GM12878 (cell line): ENCODE data around the gene MT1HL1.

Experiments used
- CHD2 ChIP-seq: IDR thresholded peaks from 2 replicates; pipeline ENCODE4 v1.6.1; 2011; ENCODE audit warnings: low read depth, low read length, improper control_type of control experiment, borderline replicate concordance
- CTCF ChIP-seq, 3 experiments: IDR thresholded peaks in 2 of 3; conservative IDR thresholded peaks in 1 of 3; 2 replicates each; pipeline ENCODE4 v1.5.1; 2011; ENCODE audit warnings: low read depth in 3 of 3, low read length in 3 of 3, mild to moderate bottlenecking in 3 of 3, control low read depth in 2 of 3, moderate library complexity in 2 of 3, inconsistent platforms in 1 of 3, mixed read lengths in 1 of 3; ENCODE audit not compliant: control insufficient read depth in 2 of 3, insufficient read depth in 1 of 3; ENCODE audit errors: extremely low read depth in 1 of 3
- FOXM1 ChIP-seq: IDR thresholded peaks from 2 replicates; pipeline ENCODE4 v1.6.1; 2012; ENCODE audit warnings: low read depth, mild to moderate bottlenecking, inconsistent platforms, low read length, moderate library complexity
- HDAC2 ChIP-seq: fragments of 200-600 bp; sonication (generic); IDR thresholded peaks from 2 replicates; pipeline ENCODE4 v1.6.1; 2017
- NR2C2 ChIP-seq: IDR thresholded peaks from 2 replicates; pipeline ENCODE4 v1.6.1; 2011; ENCODE audit warnings: borderline replicate concordance, low read depth; ENCODE audit not compliant: control insufficient read depth, insufficient read length
- TF ChIP-seq, protein P1 (sequence below): fragments of 450-650 bp; IDR thresholded peaks from 2 replicates; pipeline ENCODE4 v1.6.1; 2016; ENCODE audit warnings: mild to moderate bottlenecking, moderate library complexity, borderline replicate concordance

GRCh38 chr1:236957235-236957634, 47.0 kb downstream of the MT1HL1 start:
- TF ChIP-seq CTCF (IDR thresholded peaks at IDR 0.05 in 2 of 3, conservative IDR thresholded peaks at IDR 0.05 in 1 of 3; ENCODE audit: control insufficient read depth in 2 of 3, extremely low read depth in 1 of 3, insufficient read depth in 1 of 3, low read depth in 3 of 3, low read length in 3 of 3) (no peak), CHD2 (no peak), HDAC2 (no peak), NR2C2 (no peak), FOXM1 (no peak)
- TF ChIP-seq, protein P1, sequence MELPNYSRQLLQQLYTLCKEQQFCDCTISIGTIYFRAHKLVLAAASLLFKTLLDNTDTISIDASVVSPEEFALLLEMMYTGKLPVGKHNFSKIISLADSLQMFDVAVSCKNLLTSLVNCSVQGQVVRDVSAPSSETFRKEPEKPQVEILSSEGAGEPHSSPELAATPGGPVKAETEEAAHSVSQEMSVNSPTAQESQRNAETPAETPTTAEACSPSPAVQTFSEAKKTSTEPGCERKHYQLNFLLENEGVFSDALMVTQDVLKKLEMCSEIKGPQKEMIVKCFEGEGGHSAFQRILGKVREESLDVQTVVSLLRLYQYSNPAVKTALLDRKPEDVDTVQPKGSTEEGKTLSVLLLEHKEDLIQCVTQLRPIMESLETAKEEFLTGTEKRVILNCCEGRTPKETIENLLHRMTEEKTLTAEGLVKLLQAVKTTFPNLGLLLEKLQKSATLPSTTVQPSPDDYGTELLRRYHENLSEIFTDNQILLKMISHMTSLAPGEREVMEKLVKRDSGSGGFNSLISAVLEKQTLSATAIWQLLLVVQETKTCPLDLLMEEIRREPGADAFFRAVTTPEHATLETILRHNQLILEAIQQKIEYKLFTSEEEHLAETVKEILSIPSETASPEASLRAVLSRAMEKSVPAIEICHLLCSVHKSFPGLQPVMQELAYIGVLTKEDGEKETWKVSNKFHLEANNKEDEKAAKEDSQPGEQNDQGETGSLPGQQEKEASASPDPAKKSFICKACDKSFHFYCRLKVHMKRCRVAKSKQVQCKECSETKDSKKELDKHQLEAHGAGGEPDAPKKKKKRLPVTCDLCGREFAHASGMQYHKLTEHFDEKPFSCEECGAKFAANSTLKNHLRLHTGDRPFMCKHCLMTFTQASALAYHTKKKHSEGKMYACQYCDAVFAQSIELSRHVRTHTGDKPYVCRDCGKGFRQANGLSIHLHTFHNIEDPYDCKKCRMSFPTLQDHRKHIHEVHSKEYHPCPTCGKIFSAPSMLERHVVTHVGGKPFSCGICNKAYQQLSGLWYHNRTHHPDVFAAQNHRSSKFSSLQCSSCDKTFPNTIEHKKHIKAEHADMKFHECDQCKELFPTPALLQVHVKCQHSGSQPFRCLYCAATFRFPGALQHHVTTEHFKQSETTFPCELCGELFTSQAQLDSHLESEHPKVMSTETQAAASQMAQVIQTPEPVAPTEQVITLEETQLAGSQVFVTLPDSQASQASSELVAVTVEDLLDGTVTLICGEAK = no peak
